HepG2 (cell line): ENCODE measurements around the gene NUDT2. TPM values are rescaled to one million over a fixed set of nuclear protein-coding genes. Genes with fewer than 3 reads are reported as not detected.
A peak's percentile ranks its signal among the peaks of the same experiment; 100 is the strongest.

Experiments
- HNRNPLL ChIP-seq: fragments of 200-400 bp; formaldehyde crosslinking; IDR thresholded peaks from 2 replicates; pipeline ENCODE4 v1.6.1; 2017; ENCODE audit warnings: mild to moderate bottlenecking, low read depth, low read length; ENCODE audit not compliant: poor library complexity, severe bottlenecking
- IRX3 ChIP-seq: sonication (generic); formaldehyde crosslinking; IDR thresholded peaks from 2 replicates; pipeline ENCODE4 v1.8.1; 2023; ENCODE audit warnings: mild to moderate bottlenecking, low read depth, missing genetic modification reagents, borderline replicate concordance
- KAT8 ChIP-seq: IDR thresholded peaks from 2 replicates; pipeline ENCODE4 v1.6.1; 2016; ENCODE audit warnings: missing genetic modification reagents, missing compliant biosample characterization
- MED1 ChIP-seq: sonication (generic); formaldehyde crosslinking; IDR thresholded peaks from 2 replicates; pipeline ENCODE4 v1.4.0; 2020; ENCODE audit warnings: missing genetic modification reagents
- PHB2 ChIP-seq: fragments of 450-650 bp; IDR thresholded peaks from 2 replicates; pipeline ENCODE4 v1.6.1; 2018; ENCODE audit not compliant: partially characterized antibody
- POLR2G ChIP-seq: fragments of 200-400 bp; formaldehyde crosslinking; IDR thresholded peaks from 2 replicates; pipeline ENCODE4 v1.6.1; 2018; ENCODE audit warnings: mild to moderate bottlenecking, low read depth, low read length, moderate library complexity
- RBAK ChIP-seq: sonication (generic); formaldehyde crosslinking; IDR thresholded peaks from 2 replicates; pipeline ENCODE4 v1.5.1; 2020; ENCODE audit warnings: mild to moderate bottlenecking, missing genetic modification reagents
- SALL2 ChIP-seq: sonication (generic); formaldehyde crosslinking; IDR thresholded peaks from 2 replicates; pipeline ENCODE4 v1.8.1; 2023; ENCODE audit warnings: mild to moderate bottlenecking, missing genetic modification reagents, inconsistent platforms
- SMARCE1 ChIP-seq: fragments of 450-650 bp; IDR thresholded peaks from 2 replicates; pipeline ENCODE4 v1.6.1; 2017; ENCODE audit warnings: borderline replicate concordance
- SP4 ChIP-seq: sonication (generic); formaldehyde crosslinking; IDR thresholded peaks from 2 replicates; pipeline ENCODE4 v1.8.1; 2023; ENCODE audit warnings: mild to moderate bottlenecking, missing genetic modification reagents
- SRF ChIP-seq: IDR thresholded peaks from 2 replicates; pipeline ENCODE4 v1.6.1; 2011; ENCODE audit warnings: mild to moderate bottlenecking, low read depth, low read length, moderate library complexity
- SRSF9 ChIP-seq: fragments of 200-400 bp; formaldehyde crosslinking; IDR thresholded peaks from 2 replicates; pipeline ENCODE4 v1.6.1; 2018; ENCODE audit warnings: borderline replicate concordance, mild to moderate bottlenecking, low read depth, low read length; ENCODE audit not compliant: insufficient read depth, poor library complexity, severe bottlenecking
- THAP11 ChIP-seq: IDR thresholded peaks from 2 replicates; pipeline ENCODE4 v1.6.1; 2016; ENCODE audit warnings: missing biosample characterization, missing genetic modification reagents
- THYN1 ChIP-seq: sonication (generic); formaldehyde crosslinking; IDR thresholded peaks from 2 replicates; pipeline ENCODE4 v1.8.1; 2023; ENCODE audit warnings: low read depth, mild to moderate bottlenecking, moderate library complexity, missing genetic modification reagents, borderline replicate concordance
- YEATS2 ChIP-seq: sonication (generic); formaldehyde crosslinking; IDR thresholded peaks from 2 replicates; pipeline ENCODE4 v1.4.0; 2020; ENCODE audit warnings: missing genetic modification reagents, borderline replicate concordance
- ZNF207 ChIP-seq: fragments of 450-650 bp; IDR thresholded peaks from 2 replicates; pipeline ENCODE4 v1.6.1; 2016; ENCODE audit warnings: antibody characterized with exemption, borderline replicate concordance
- ZNF260 ChIP-seq: sonication (generic); formaldehyde crosslinking; IDR thresholded peaks from 2 replicates; pipeline ENCODE4 v1.4.0; 2020; ENCODE audit warnings: missing genetic modification reagents, low read depth, mild to moderate bottlenecking, borderline replicate concordance
- ZNF430 ChIP-seq: sonication (generic); formaldehyde crosslinking; IDR thresholded peaks from 2 replicates; pipeline ENCODE4 v1.9.0; 2021; ENCODE audit warnings: mild to moderate bottlenecking, missing genetic modification reagents
- ZNF607 ChIP-seq: sonication (generic); formaldehyde crosslinking; IDR thresholded peaks from 2 replicates; pipeline ENCODE4 v1.5.1; 2020; ENCODE audit warnings: missing genetic modification reagents, mild to moderate bottlenecking, borderline replicate concordance
- ZNF652 ChIP-seq: IDR thresholded peaks from 2 replicates; pipeline ENCODE4 v1.6.1; 2016; ENCODE audit warnings: low read depth, borderline replicate concordance
- ZNF737 ChIP-seq: sonication (generic); formaldehyde crosslinking; IDR thresholded peaks from 2 replicates; pipeline ENCODE4 v1.5.0; 2020; ENCODE audit warnings: missing genetic modification reagents, mild to moderate bottlenecking, borderline replicate concordance
- ZNF839 ChIP-seq: sonication (generic); formaldehyde crosslinking; IDR thresholded peaks from 2 replicates; pipeline ENCODE4 v1.4.0; 2020; ENCODE audit warnings: missing genetic modification reagents, mild to moderate bottlenecking, borderline replicate concordance
- ZSCAN20 ChIP-seq: sonication (generic); formaldehyde crosslinking; IDR thresholded peaks from 2 replicates; pipeline ENCODE4 v1.4.0; 2020; ENCODE audit warnings: missing genetic modification reagents, mild to moderate bottlenecking, borderline replicate concordance
- polyA plus RNA-seq, 8 experiments: library from polyadenylated mRNA; depleted of rRNA in 3 of 8; stranded (reverse) in 7 of 8; unstranded in 1 of 8; fragments of >200 nt; fragmentation: Illumina TruSeq in 4 of 8; extraction: Trizol in 4 of 8; gene quantifications; 2 replicates each; pipeline versions ENCODE4 v1.2.1 to v1.2.3, GENCODE V29; 2011 to 2016; ENCODE audit warnings: low read depth in 4 of 8, missing spikeins in 1 of 8, mixed read lengths in 1 of 8; ENCODE audit not compliant: insufficient read depth in 1 of 8
- total RNA-seq, 5 experiments: library from RNA; depleted of rRNA; stranded (reverse); fragments of >200 nt; fragmentation: Illumina TruSeq; extraction: Trizol; gene quantifications; 2 replicates each; pipeline ENCODE4 v1.2.3, GENCODE V29; 2016; ENCODE audit warnings: low read depth in 1 of 5
- TF ChIP-seq, protein P1 (sequence below): IDR thresholded peaks from 2 replicates; pipeline ENCODE4 v1.6.1; 2016
- TF ChIP-seq, protein P2 (sequence below): sonication (generic); formaldehyde crosslinking; IDR thresholded peaks from 2 replicates; pipeline ENCODE4 v1.9.0; 2021; ENCODE audit warnings: missing genetic modification reagents, borderline replicate concordance
- TF ChIP-seq, protein P3 (sequence below): sonication (generic); formaldehyde crosslinking; IDR thresholded peaks from 2 replicates; pipeline ENCODE4 v1.8.1; 2023; ENCODE audit warnings: missing genetic modification reagents, inconsistent platforms, borderline replicate concordance
- TF ChIP-seq, protein P4 (sequence below): sonication (generic); formaldehyde crosslinking; IDR thresholded peaks from 2 replicates; pipeline ENCODE4 v1.5.1; 2020; ENCODE audit warnings: mild to moderate bottlenecking, missing genetic modification reagents, moderate library complexity

NUDT2 gene
- total and polyA plus RNA-seq, 2 of the 13 experiments (the other 11 are each of a cell fraction or from before 2014, with no cell fraction given) = 19.9 to 24.6 TPM

DNA sequence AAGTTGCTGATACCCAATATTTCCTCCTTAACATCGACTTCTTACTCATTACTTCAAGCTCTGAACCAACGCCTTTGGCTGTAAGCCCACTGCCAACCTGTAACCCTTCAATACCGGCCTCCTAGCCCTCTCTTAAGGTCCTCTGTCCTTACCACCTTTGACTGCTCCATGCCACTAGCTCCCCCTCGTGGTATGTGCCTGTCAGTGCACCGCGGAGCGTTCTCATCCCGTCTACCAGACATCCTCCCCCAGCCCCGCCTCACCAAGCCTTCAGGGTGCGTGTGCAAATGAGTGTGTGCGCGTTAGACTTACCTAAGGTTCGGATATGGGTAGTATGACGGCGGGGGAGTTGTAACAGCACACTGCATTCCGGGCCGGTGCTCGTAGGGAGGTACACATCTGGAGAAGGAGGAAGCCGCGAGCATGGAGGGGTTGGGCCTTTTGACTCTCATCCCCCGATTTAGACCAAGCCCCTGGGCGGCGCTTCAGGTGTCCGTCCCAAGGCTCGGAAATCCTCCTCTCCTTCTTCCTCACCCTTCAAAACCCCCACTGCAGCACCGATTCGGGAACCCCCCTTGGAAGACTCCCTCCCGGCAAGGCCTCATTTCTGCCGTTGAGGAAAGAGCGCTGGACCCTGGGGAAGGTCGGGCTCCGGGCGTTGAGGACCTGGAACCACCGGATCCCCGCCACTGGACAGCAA is 50.1 kb downstream of the NUDT2 start (continued):
- no peak for TF ChIP-seq HNRNPLL
- TF ChIP-seq SRF = no peak
- TF ChIP-seq, protein P1, sequence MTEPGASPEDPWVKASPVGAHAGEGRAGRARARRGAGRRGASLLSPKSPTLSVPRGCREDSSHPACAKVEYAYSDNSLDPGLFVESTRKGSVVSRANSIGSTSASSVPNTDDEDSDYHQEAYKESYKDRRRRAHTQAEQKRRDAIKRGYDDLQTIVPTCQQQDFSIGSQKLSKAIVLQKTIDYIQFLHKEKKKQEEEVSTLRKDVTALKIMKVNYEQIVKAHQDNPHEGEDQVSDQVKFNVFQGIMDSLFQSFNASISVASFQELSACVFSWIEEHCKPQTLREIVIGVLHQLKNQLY (CRISPR knock-in tag) = 0 out of 2 replicates have a peak, but pooled peaks have one; percentile 12
- TF ChIP-seq KAT8 (CRISPR knock-in tag) = 0 out of 2 replicates have a peak, but pooled peaks have one; percentile 23
- peak; percentile 26 for TF ChIP-seq POLR2G
- TF ChIP-seq, protein P2, sequence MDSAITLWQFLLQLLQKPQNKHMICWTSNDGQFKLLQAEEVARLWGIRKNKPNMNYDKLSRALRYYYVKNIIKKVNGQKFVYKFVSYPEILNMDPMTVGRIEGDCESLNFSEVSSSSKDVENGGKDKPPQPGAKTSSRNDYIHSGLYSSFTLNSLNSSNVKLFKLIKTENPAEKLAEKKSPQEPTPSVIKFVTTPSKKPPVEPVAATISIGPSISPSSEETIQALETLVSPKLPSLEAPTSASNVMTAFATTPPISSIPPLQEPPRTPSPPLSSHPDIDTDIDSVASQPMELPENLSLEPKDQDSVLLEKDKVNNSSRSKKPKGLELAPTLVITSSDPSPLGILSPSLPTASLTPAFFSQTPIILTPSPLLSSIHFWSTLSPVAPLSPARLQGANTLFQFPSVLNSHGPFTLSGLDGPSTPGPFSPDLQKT = no peak
- no peak for TF ChIP-seq ZNF207
- no peak for TF ChIP-seq ZNF430 (CRISPR knock-in tag)
- TF ChIP-seq SMARCE1 = no peak
- TF ChIP-seq, protein P3, sequence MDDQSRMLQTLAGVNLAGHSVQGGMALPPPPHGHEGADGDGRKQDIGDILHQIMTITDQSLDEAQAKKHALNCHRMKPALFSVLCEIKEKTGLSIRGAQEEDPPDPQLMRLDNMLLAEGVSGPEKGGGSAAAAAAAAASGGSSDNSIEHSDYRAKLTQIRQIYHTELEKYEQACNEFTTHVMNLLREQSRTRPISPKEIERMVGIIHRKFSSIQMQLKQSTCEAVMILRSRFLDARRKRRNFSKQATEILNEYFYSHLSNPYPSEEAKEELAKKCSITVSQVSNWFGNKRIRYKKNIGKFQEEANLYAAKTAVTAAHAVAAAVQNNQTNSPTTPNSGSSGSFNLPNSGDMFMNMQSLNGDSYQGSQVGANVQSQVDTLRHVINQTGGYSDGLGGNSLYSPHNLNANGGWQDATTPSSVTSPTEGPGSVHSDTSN (CRISPR knock-in tag) = no peak
- peak; percentile 89 for TF ChIP-seq THAP11 (CRISPR knock-in tag)
- peak; percentile 75 for TF ChIP-seq ZNF652
- TF ChIP-seq, protein P4, sequence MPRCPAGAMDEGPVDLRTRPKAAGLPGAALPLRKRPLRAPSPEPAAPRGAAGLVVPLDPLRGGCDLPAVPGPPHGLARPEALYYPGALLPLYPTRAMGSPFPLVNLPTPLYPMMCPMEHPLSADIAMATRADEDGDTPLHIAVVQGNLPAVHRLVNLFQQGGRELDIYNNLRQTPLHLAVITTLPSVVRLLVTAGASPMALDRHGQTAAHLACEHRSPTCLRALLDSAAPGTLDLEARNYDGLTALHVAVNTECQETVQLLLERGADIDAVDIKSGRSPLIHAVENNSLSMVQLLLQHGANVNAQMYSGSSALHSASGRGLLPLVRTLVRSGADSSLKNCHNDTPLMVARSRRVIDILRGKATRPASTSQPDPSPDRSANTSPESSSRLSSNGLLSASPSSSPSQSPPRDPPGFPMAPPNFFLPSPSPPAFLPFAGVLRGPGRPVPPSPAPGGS (CRISPR knock-in tag) = no peak
- TF ChIP-seq MED1 = peak; percentile 37; the same call in 1 of the 2 replicates
- no peak for TF ChIP-seq THYN1 (CRISPR knock-in tag)
- TF ChIP-seq YEATS2 (CRISPR knock-in tag) = peak; percentile 69; the same call in 1 of the 2 replicates
- TF ChIP-seq ZNF260 (CRISPR knock-in tag) = no peak
- TF ChIP-seq SRSF9 = no peak
- TF ChIP-seq IRX3 (CRISPR knock-in tag) = no peak
- TF ChIP-seq RBAK (CRISPR knock-in tag) = no peak
- TF ChIP-seq ZSCAN20 (CRISPR knock-in tag) = no peak
- no peak for TF ChIP-seq ZNF607 (CRISPR knock-in tag)
- TF ChIP-seq SP4 (CRISPR knock-in tag) = peak; percentile 16; the same call in 1 of the 2 replicates
- no peak for TF ChIP-seq PHB2
- no peak; the same call in 1 of the 2 replicates for TF ChIP-seq ZNF839 (CRISPR knock-in tag)
- TF ChIP-seq SALL2 = peak; percentile 45; the same call in 1 of the 2 replicates
- no peak for TF ChIP-seq ZNF737 (CRISPR knock-in tag)
